ENCODE data around the gene BPIFB6. TPM values are rescaled to one million over a fixed set of nuclear protein-coding genes. Genes with fewer than 3 reads are reported as not detected.
"Not testable (repeated sequence)": the region's sequence is repeated elsewhere in the genome, so short reads cannot be mapped to it uniquely, and the experiment has no call there.

The BPIFB6 gene
- polyA plus RNA-seq, 1 donor = not detected

DNA sequence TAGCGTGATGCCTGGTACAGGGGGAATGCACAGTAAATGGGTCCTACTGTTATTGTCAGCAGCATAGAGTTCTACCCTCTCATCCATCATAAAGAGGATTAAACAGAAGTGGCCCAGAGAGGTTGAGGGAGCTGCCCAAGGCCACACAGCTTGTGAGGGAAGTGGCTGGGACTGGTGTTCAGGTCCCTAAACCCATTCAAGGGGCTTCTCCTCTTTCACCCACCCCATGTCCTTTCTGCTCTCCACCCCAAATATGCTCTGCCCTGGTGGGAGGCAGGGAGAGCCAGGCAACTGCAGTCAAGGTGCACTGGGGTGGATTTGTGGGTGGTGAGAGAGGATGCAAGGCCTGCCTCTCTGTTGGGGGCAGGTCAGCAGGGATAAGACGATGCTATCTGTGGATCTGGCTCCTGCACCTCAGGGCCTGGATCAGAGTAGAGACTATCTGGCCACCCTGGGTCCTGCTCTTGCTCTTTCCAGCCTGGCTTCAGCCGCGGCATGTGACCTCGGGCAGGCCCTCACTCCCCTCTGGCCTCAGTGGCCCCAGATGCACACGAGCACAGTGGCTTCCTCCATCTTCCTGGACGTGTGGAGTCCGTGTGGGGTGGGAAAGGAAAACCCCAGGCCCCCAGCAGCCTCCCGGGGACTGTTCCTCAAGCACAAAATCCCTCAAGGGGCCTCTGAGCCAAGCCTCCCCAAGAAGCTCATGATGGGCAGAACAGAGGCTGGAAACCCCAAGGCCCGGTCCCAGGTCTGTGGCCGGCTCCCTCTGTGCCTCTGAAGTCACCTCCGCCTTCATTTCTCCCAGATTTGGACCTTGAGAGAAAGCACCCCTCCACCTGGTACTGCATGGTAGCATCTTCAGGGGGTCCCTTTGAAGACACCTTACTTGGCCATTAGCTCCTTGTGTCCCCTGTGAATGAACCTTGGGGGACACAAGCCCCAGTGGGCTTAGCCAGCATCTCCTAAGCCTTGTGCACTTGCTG lies 3.4 kb upstream of the BPIFB6 start:
- DNase-seq (ENCODE audit: low read depth) = no peak

DNA sequence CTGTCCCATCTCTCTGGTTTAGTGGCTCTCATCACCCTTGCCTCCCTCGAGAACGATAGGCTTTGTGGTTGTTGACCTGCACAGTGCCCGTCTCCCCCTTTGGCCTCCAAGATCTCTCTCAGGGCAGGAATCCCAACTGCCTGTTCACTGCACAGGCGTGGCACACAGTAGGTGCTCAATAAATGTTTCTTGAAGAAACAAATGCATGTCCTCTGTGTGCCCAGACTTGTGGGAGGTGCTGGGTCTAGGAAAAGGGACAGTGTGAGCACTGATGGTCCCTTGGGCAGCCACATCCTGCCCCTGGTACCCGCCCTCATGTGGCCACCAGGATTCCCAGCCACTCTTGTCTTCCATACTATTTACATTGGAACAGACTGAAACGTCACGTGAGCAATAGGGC lies 2.6 kb upstream of the BPIFB6 start:
- no peak for DNase-seq (ENCODE audit: low read depth)

DNA sequence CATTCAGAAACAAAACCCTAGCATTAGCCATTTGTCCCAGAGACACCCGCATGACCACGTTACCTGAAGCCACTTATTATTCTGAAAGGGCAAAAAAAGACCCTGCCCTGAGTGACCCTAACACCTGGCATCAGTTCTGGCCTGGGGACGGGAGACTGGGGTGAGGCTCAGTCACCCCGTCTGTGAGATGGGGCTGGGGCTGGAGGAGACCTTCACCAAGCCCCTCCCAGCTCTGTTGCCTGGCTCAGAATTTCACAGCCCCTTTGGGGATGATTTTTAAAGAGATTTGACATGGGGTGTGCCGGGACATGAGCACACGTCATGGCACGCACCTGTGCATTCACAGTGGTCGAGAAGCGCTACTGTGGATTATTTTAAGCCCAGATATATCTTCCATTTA lies 1.4 kb upstream of the BPIFB6 start:
- DNase-seq (ENCODE audit: low read depth) = no peak

DNA sequence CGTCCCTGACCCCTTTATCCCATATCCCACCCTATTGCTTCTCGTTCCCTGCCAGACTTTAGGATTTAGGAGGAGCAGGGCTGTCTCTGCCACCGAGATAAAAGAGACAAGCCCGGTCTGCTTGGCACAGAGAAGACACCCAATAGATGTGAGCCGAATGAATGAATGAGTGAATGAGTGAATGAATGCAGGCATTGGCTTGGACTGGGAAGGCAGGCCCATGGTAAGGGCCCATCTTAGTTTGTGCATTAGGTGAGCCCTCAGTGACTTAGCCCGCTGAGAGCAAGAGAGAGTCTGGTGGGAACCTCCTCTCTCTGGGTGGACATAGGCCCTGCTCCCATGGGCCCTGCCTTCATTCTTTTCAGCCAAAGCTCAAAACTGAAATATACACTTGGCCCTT lies 879 bp upstream of the BPIFB6 start:
- no peak for DNase-seq (ENCODE audit: low read depth)

DNA sequence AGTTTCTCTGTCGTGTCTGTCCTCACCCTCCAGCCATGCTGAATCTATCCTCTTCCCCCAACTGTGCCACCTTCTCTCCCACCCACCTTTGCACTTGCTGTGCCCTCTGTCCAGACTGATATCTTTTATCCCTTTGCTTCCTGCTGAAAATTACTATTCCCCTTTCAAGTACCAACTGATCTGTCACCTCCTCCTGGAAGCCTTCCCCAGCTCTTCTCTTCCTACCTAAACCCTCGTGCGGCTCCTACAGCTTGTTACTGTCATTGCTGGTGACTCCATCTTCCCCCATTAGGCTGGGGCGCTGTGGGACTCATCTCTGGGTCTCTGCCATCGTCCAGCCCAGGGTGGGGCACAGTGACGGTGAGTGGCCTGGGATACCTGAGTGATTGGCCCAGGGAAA lies 1.1 kb downstream of the BPIFB6 start:
- DNase-seq (ENCODE audit: low read depth) = no peak

DNA sequence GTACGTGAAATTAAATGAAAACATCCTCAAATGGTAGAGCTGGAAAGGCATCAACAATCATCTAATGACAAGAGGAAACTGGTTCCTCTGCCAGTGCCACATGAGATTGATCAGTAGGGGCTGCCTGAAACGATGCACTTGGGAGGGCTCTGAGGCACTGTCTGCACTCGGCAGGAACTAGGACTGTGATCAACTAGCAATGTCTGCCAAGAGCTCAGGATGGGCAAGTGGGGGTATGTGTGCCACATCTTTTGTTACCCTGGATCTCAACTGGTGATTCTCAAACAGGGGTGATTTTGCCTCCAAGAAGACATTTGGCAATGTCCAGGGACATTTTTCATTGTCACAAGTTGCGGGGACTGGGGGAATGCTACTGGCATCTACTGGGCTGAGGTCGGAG lies 1.9 kb downstream of the BPIFB6 start:
- DNase-seq (ENCODE audit: low read depth) = no peak

DNA sequence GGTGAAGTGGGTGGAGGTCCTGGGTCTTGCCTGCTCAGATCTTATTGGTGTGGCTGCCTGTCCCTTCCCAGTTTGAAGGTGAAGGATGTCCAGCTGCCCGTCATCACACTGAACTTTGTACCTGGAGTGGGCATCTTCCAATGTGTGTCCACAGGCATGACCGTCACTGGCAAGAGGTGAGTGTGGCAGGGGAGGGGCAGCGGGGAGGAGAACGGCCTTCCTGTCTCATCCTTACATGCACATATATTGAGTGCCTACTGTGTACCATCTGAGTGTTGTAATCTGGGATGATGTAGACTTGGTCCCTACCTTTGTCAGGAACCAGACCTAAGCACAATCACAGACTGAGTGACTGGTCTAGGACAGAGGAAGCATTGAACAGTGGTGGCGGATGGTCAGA lies 2.7 kb downstream of the BPIFB6 start:
- no peak for DNase-seq (ENCODE audit: low read depth)

DNA sequence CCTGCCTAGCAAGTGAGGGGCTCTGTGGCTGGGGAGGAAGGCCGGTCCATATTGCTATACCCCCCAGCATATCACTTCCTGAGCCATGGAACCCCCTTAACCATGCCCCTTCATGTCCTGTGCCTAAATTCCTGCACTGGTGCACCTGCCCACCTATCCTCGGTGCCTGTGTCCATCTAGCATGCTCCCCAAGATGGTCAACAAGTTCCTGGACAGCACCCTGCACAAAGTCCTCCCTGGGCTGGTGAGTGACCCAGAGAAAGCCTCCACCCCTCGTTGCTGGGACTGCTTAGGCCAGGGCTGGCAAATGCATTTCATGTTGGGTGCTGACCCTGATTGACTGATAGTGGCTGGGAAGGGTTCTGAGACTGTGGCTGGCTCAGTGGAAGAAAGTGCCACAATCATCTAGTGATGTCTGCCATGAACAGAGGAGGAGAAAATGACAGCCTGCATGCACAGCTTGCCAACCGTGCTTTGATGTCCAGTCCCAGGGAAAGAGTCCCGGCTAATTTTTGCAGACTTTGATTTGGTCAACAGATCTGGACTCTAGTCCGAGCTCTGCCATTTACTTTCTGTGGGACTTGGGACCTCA lies 3.5 kb downstream of the BPIFB6 start:
- no peak for DNase-seq (ENCODE audit: low read depth)

DNA sequence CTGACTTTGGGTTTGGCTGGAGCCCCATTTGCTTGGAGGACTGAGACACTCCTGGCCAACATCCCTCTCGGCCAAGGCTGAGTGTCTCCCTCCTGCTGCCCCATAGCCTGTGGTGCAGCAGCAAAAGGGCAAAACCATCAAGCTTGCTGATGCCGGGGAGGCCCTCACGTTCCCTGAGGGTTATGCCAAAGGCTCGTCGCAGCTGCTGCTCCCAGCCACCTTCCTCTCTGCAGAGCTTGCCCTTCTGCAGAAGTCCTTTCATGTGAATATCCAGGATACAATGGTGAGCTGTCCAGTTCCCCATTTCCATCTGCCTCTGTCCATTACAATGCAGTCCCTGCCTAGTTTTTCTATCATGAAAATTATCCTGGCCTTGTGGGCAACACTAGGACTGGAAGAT lies 6.0 kb downstream of the BPIFB6 start:
- DNase-seq (ENCODE audit: low read depth) = no peak

DNA sequence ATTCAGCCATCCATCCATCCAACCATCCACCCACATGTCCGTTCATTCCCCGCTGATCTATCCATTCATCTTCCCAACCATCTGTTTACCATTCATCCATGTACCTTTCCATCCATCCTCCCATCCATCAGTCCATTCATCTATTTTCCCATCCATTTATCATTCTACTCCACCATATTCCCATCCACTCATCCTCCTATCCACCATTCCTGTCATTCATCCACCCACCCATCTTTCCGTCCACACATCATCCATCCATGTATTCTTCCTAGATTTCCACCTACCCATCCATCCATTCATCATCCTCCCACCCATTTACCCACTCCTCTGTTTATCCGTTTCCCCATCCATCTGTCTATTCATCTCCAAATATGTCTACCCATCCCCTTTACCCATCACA lies 6.8 kb downstream of the BPIFB6 start:
- no peak for DNase-seq (ENCODE audit: low read depth)

DNA sequence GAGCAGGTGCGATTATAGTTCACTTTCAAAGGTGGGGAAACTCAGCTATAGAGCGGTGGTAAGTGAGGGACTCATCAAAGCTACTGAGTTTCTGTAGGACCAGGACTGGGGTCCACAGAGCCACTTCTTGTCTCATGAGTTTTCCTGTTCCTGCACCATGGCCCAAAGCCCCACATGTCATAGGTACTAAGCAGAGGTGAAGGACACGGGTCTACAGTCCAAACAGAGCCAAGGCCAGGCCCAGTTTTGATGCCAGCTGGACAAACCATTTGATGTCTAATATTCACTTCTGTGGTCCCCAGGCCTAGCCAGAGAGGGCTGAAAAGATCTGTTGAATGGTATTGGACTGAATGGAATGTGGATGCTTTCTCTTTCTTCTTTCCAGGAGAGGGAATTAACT lies 11.0 kb downstream of the BPIFB6 start:
- DNase-seq (ENCODE audit: low read depth) = no peak

DNA sequence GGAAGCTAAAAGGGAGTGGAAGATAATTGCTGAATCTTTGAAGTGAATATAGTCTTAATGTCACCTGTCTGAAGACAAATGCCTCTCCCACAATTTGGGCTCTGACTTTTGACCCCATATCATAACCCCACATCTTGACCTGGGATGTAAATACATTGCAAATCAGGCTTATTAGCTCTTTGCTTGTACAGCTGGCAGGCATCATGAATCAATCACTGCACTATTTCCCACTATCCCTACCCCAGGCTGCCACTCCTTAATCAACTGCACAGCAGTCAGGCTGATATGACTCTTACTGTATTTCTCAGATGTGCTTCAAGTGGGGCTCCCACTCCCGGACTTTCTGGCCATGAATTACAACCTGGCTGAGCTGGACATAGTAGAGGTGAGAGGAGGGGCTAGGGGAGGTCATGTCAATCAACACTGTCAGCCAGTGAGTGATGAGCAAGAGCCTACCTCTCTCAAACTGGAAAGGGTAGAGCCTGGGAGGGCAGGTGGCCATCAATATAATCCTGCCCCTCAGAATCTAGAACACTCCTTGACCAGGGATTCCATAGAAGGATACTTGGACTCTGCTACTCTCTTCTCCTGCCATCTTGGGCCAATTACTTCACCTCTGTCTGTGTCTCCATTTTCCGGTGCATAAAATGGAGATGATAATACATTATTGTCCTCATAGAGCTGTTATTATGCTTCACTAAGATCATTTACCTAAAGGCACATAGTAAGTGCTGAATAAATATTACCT lies 11.7 kb downstream of the BPIFB6 start:
- no peak for DNase-seq (ENCODE audit: low read depth)

DNA sequence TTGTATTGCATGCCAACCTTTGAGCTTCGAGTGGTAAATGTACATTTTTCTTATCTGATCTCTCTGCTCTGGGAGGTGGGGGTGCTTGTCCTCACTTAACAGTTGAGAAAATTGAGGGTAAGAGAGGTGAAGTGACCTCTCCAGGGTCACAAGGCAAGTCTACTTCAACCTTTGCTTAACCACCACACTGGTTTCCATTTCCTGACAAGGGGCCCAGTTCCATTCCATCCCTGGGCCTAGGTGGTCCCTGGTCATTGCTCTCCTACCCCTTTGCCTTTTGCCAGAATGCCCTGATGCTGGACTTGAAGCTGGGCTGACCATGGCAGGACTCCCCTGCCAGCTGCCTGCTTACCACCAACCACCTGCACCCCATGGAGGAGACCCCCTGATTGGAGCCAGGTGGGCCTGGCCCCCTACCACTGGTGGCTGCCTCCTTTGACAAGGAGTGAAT lies 12.3 kb downstream of the BPIFB6 start:
- no peak for DNase-seq (ENCODE audit: low read depth)

DNA sequence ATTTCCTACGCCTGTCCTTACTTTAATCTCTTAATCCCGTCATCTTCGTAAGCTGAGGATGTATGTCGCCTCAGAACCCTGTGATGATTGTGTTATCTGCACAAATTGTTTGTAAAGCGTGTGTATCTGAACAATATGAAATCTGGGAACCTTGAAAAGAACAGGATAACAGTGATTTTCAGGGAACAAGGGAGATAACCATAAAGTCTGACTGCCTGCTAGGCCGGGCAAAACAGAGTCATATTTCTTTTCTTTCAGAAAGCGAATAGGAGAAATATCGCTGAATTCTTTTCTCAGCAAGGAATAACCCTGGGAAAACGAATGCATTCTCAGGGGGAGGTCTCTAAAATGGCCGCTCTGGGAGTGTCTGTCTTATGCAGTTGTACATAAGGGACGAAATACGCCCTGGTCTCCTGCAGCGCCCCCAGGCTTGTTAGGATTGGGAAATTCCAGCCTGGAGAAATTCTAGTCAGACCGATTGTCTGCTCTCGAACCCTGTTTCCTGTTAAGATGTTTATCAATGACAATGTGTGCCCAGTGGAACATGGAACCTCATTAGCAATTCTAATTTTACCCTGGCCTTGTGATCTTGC lies 13.8 kb downstream of the BPIFB6 start:
- not testable (repeated sequence) for DNase-seq (ENCODE audit: low read depth)

DNA sequence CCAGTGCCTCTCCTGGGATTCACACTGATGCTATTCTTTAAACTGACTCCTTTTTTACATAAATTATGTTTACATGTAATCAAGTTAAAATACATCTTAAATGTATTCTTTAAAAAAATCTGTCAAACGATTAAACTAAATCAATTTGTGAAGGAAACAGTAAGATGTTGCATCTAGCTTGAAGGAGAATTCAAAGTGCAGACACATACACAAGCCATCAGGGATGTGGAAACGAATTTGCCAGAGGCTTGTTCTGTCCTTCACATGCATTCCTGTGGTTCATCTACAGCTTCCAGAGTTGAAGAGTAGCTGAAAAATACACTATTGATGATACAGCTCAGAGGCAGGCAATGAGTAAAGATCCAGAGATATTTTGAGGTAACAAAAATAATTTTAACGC lies 15.0 kb downstream of the BPIFB6 start:
- no peak for DNase-seq (ENCODE audit: low read depth)

DNA sequence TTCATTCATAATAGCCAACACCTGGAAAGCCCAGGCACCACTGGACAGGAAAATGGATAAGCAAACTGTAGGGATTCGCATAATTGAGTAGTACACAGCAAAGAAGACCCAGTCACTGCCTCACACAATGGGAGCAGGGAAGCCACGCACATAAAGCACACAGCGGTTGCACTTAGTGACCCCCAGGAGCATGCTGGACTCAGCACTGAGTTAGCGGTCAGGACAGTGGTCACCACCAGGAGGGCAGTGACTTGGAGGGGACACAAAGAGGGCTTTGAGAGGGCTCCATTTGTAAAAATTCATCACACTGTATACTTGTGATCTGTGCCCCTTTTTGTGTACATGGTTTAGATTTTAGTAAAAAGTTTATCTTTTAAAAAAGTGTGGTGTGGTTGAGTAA lies 19.9 kb downstream of the BPIFB6 start:
- no peak for DNase-seq (ENCODE audit: low read depth)

DNA sequence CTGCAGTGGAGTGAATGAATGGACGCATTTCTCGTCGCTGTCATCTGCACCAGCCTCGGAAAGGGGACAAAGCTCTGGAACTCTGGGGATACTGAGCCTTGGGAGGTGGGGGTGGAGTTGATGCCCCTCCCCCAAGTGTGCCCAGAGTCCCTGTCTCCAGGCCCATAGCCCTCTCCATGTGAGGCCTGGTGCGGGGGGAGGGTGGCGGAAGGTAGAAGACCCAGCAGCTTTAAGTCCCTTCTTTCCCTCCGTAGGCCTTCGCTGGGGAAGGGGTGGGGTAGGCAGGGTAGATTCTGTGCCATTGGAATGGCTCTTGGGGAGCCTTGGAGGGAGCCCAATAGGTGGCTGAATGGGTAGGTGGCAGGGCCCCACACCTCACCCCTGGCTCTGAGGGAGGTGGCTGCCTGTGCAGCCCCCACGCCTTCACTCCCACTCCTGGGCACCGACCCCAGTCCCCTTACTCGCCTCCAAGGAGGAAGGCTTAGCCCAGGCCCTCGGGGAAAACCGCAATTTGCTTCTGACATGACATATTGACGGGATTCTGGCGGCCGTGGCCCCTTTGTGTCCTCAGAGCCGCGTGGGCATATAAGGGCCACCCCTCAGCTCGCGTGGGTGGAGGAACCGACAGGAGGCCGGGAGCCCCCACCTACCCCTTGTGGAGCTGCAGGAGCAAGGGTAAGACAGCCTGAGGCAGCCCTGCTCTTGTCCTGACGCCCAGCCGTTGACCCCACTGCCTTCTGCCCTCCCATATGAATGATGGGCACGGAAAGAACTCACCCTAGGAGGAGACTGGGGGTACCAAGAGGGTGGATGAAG lies 22.1 kb downstream of the BPIFB6 start, which contains the start of gene BPIFB3:
Gene BPIFB3 (plus strand): TSS at position 613 of the 816 bp plus-strand sequence. CDS start 1,533 bp downstream, outside the sequence.
- DNase-seq (ENCODE audit: low read depth) = no peak

DNA sequence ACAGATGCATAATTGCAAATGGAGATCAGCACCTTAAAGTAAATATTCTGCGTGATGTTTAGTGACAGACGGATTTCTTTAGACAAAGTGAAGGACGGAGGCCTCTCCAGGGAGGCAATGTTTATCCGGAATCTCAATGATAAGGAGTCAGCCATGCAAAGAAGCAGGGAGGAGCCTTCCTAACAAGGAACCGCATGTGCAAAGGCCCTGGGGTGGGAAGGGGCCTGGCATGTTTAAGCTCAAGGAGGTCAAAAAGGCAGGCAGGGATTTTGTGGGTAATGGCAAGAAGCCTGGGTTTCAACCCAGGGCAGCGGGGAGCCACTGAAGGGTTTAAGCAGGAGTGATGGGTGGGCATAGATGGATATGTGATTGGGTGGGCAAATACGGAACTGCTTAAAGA lies 22.9 kb downstream of the BPIFB6 start:
- no peak for DNase-seq (ENCODE audit: low read depth)

DNA sequence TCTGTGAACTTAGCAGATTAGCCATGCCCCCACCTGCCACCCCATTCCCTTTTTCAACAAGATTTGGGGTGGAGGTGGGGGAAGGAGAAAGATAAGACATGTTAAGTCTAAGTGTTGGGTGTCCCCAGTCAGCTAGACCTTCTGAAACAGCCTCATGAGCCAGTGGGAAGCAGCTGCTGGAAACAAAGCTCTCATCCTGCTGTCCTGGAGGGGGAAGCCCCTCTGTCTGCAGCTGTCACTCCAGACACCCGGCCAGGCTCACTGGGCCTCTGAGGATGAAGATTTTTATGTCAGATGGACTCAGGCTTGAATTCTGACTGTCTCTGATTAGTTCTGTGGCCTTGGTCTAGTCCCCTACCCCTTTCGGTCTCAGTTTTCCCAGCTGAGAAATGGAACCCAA lies 23.3 kb downstream of the BPIFB6 start:
- no peak for DNase-seq (ENCODE audit: low read depth)

DNA sequence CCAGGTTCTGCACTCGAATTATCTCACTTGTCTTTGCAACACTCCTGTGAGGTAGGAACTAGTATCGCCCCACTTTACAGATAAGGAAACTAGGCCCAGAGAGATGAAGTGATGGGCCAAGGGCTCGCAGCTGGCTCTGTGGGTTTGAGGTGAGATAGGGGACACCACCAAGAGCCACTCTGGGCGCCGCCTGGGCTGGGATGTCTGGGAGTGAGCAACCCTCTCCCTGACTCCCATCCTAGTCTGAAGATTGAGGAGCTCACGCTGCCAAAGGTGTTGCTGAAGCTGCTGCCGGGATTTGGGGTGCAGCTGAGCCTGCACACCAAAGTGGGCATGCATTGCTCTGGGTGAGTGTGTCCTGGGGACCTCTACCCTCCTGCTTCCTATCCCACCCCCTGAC lies 27.7 kb downstream of the BPIFB6 start:
- DNase-seq (ENCODE audit: low read depth) = no peak

DNA sequence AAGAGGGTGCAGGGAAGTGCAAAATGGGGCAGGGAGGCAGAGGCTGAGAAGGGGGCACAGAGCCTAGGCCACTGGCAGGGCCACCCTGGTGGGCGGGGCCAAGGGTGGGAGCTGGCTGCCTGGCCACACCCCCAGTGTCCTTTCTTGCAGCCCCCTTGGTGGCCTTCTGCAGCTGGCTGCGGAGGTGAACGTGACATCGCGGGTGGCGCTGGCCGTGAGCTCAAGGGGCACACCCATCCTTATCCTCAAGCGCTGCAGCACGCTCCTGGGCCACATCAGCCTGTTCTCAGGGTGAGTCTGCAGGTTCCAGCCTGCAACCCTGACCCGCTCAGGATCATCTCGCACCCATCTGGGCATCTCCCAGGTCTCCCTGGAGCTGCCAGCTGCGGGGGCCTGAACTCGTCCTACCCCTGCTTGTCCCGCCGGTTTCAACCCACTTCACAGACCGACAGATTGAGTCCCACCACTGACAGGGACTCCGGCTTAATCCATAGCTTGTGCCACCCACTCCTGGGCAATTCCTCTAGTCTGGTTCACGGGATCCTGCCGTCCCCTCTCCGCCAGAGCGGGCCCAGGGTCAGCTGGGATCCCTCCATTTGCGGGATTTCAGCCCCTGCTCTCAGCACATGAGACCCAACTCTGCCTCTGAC lies 28.4 kb downstream of the BPIFB6 start:
- DNase-seq (ENCODE audit: low read depth) = no peak

All from forelimb muscle (tissue), 1 donor.